ENCODE measurements around the gene VWA3B.

VWA3B gene

DNA sequence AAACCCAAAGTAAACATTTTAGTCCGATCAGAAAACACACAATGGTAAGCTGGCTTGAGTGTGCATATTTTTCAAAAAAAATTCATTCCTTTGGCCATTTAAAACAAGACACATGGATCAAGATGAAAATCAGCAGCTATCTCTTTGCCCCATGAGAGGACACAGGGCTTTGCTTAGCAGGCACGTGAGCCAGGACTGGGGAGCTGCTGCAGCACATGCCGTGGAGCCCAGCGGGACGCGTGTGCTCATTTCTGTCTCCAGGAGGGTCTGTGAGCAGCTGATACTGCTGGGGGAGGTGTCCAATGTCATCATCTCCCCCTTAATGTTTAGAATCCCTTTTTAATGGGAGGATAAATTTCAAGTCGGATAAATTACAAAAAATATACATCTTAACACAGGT lies 209.5 kb downstream of the VWA3B start:
- no peaks in the 10 kb centered on the region for H3K36me3 ChIP-seq
- TF ChIP-seq, protein P1, sequence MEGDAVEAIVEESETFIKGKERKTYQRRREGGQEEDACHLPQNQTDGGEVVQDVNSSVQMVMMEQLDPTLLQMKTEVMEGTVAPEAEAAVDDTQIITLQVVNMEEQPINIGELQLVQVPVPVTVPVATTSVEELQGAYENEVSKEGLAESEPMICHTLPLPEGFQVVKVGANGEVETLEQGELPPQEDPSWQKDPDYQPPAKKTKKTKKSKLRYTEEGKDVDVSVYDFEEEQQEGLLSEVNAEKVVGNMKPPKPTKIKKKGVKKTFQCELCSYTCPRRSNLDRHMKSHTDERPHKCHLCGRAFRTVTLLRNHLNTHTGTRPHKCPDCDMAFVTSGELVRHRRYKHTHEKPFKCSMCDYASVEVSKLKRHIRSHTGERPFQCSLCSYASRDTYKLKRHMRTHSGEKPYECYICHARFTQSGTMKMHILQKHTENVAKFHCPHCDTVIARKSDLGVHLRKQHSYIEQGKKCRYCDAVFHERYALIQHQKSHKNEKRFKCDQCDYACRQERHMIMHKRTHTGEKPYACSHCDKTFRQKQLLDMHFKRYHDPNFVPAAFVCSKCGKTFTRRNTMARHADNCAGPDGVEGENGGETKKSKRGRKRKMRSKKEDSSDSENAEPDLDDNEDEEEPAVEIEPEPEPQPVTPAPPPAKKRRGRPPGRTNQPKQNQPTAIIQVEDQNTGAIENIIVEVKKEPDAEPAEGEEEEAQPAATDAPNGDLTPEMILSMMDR (IDR thresholded peaks at IDR 0.05), result no peak
- peaks cover 46% of the 10 kb centered on the region for H3K27me3 ChIP-seq
- no peaks in the 10 kb centered on the region for H3K9me3 ChIP-seq
- H3K4me3 ChIP-seq (ENCODE audit: low read depth in 1 of 2, low read length in 1 of 2), result no peak overlapping the region
- H3K27ac ChIP-seq, result no peak overlapping the region
- no peaks in the 10 kb centered on the region for H3K4me1 ChIP-seq (ENCODE audit: control insufficient read depth in 1 of 2, insufficient read depth in 1 of 2, low read depth in 1 of 2, low read length in 1 of 2)

DNA sequence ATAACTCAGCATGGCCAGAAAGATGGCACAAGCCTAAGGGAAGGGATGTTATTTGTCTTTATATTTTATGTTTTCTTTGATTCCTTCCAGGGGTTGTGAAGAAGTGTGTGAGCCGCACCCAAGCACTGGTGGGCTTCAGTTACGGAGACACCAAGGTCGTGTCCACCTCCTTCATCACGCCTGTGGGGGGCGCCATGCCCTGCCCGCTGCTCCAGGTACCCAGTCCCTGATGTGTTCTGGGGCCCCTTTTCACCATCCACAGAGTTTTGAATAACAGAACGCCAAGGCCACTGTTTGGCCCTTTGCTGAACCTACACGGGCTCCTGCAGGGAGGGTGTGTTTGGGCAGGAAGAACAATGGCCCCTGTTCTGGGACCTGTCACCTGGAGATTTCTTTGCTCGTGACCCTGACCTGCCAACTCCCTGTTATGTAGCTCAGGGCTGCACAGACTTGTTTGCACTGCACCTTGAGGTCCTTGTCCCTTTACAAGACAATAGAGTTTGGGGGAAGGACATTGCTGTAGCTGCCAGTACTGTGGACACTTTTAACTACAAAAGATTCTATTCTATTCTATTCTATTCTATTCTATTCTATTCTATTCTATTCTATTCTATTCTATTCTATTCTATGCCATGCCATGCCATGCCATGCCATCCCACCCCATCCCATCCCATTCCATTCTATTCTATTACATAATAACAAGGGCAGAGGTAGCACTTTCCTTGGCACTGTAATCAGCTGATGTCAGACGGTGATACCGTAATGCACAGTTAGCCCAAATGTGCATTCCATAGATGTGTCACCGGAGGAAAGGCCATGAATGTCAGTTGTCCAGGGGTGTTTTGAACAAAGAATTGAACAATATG lies 211.1 kb downstream of the VWA3B start:
- Histone ChIP-seq H3K9me3 (no peaks in the 10 kb centered on the region), H3K27me3 (peaks cover 46% of the 10 kb centered on the region), H3K4me1 (ENCODE audit: control insufficient read depth in 1 of 2, insufficient read depth in 1 of 2, low read depth in 1 of 2, low read length in 1 of 2) (no peaks in the 10 kb centered on the region), H3K4me3 (ENCODE audit: low read depth in 1 of 2, low read length in 1 of 2) (no peak overlapping the region), H3K27ac (no peak overlapping the region), H3K36me3 (no peaks in the 10 kb centered on the region)
- TF ChIP-seq, protein P1 (IDR thresholded peaks at IDR 0.05), result no peak

DNA sequence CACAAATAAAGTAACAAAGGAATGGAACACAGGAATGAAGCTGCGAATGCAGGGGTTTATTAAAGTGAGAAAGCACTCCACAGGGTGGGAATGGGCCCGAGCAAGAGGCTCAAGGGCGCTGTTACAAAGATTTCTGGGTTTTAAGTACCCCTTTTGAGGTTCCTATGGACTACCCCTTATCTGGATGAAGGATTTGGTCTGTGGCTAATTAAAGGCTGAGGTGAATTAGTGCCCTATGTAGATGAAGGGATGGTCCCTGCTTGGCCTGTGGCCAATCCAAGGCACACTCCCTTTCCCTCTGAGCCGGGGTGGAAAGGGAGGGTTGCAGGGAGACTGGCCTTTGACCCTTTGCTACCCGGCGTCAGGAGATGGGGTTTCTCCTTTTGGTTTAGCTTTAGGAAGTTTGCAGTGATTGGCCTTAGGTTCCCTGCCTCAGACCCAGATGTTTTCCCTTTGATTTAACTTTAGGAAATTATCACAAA lies 211.8 kb downstream of the VWA3B start:
- no peak overlapping the region for H3K27ac ChIP-seq
- no peaks in the 10 kb centered on the region for H3K4me1 ChIP-seq (ENCODE audit: control insufficient read depth in 1 of 2, insufficient read depth in 1 of 2, low read depth in 1 of 2, low read length in 1 of 2)
- no peak overlapping the region for H3K4me3 ChIP-seq (ENCODE audit: low read depth in 1 of 2, low read length in 1 of 2)
- H3K36me3 ChIP-seq, result no peaks in the 10 kb centered on the region
- H3K9me3 ChIP-seq, result no peaks in the 10 kb centered on the region
- peaks cover 42% of the 10 kb centered on the region for H3K27me3 ChIP-seq
- TF ChIP-seq, protein P1 (IDR thresholded peaks at IDR 0.05), result no peak

DNA sequence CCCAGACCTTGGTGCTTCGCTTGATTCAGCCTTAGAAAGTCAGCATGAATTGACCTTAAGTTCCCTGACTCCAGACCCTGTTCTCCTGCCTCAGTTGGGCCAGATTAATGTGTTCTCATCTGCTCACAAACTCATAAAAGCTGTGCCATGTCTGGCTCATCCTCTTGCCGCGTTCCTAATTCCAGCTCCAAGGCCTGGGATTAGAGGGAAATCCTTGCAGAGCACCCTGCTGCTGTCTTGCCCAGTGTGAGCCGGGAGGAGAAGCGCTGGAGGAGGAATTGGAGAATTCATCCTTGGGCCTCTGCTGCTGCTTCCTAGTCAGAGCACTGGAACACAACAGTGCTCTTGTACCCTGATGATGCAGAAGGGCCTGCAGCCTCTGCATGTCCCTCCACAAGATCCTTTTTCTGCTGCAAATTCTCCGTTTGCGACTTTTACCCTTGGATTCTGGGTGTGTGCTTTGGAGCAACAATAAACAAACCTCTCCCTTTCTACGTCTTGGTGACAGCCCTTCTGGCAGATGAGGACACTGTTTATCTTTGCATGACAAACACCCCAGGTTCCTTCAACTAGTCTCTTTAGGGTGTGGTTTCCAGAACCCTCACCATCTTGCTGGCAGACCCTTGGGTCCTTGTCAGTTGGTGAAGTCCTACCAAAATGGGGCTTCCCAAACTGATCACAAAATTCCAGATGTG lies 212.4 kb downstream of the VWA3B start:
- Histone ChIP-seq H3K4me3 (ENCODE audit: low read depth in 1 of 2, low read length in 1 of 2) (no peak overlapping the region), H3K27ac (no peak overlapping the region), H3K36me3 (no peaks in the 10 kb centered on the region), H3K4me1 (ENCODE audit: control insufficient read depth in 1 of 2, insufficient read depth in 1 of 2, low read depth in 1 of 2, low read length in 1 of 2) (no peaks in the 10 kb centered on the region), H3K9me3 (no peaks in the 10 kb centered on the region), H3K27me3 (peaks cover 38% of the 10 kb centered on the region)
- TF ChIP-seq, protein P1 (IDR thresholded peaks at IDR 0.05), result no peak

DNA sequence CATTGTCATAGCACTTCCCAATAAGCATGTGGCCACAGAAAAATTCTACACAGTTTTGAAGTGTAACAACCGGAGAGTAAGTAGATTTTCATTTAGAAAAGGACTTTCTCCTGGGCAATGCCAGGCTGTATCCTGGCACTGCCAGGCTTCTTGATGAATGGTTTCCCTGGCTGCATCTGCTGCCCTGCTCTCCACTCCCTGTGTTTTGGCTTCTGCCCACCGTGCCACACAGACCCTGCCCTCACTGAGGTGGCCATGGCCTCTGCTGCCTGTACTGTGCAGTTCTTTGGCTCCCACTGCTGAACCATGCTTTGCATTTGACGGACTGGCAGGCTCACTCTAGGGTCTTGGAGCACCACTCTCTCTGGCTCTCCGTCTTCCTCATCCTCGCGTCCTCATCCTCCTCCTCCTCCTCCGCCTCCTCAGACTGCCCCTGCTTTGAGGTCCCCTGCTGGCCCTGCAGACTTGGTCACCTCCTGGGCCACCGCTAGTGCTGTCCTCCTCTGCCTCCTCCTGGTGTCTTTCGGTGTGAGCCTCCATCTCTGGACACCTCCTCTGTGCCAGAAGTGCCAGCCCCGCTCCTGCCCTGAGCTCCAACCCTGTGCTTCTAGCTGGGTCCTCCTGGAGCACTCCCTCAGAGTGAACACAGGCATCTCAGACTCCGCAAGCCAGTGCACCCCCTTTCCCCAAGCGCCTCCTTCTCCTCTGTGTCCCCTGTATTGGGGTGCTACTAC lies 213.3 kb downstream of the VWA3B start:
- Histone ChIP-seq H3K27me3 (peaks cover 31% of the 10 kb centered on the region), H3K4me3 (ENCODE audit: low read depth in 1 of 2, low read length in 1 of 2) (no peak overlapping the region), H3K27ac (no peak overlapping the region), H3K9me3 (no peaks in the 10 kb centered on the region), H3K4me1 (ENCODE audit: control insufficient read depth in 1 of 2, insufficient read depth in 1 of 2, low read depth in 1 of 2, low read length in 1 of 2) (no peaks in the 10 kb centered on the region), H3K36me3 (no peaks in the 10 kb centered on the region)
- TF ChIP-seq, protein P1 (IDR thresholded peaks at IDR 0.05), result no peak

Data from neutrophil (primary cell).